GM21717 (cell line): Measurements from ENCODE around the gene ADCY10.
"Not testable (repeated sequence)": the region's sequence is repeated elsewhere in the genome, so short reads cannot be mapped to it uniquely, and the experiment has no call there.

Experiments used
- ATAC-seq: cut with Tn5 transposase; IDR thresholded peaks from one replicate; pipeline ENCODE4 v1.9.1; 2021; ENCODE audit warnings: mild to moderate bottlenecking, moderate library complexity; ENCODE audit not compliant: unreplicated experiment

Gene ADCY10

DNA sequence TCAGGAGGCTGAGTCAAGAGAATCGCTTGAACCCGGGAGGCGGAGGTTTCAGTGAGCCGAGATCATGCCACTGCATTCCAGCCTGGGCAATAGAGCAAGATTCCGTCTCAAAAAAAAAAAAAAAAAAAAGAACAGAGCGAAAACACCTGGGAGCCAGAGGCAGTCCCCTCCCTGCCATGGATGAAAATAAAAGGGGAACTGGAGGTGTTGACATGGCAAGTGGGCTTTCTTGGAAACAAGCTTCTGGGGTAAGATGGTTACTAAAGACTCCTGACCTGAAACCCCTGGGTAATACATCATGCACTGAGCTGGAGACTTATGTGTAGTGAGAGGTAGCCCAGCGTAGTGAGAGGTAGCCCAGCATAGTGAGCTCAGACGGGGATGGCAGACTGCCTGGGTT, 31.6 kb downstream of the ADCY10 start:
- ATAC-seq, result no peak

DNA sequence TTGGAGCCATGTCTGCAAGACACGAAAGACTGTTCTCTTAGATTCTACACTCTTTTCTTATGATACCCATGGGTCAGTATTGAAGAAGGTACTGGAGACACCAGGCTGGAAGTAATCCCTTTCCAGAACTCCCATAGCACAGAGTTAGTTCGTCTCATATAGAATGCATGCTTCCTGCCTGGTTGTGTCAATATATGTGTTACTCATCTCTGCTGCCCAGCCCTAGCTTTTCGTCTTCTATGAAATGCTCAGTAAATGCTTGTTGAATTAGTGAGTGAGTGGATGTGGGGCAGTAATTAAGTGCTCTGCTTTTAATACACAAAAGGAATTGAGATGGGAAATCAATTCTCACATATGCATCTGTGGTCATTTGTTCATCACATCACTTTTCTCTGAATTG, 32.1 kb downstream of the ADCY10 start:
- ATAC-seq, result no peak

DNA sequence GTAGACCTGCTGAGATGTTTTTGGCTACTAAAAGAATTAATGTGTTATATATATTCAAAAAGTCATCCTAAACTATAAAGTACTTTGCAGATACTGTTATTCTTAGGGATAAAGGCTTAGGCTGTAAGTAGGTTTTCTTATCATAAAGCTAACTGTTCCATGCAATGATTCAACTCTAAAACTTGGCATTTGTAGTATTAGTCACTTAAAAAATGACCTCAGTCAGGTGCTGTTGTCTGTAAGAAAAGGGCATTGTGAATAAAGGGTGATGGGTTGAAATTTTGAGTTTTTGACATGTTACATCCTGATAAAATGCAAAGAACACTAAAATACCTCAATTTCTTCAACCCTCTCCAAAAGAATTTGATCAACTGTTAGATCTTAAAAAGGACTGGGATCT, 32.9 kb downstream of the ADCY10 start:
- no peak for ATAC-seq

DNA sequence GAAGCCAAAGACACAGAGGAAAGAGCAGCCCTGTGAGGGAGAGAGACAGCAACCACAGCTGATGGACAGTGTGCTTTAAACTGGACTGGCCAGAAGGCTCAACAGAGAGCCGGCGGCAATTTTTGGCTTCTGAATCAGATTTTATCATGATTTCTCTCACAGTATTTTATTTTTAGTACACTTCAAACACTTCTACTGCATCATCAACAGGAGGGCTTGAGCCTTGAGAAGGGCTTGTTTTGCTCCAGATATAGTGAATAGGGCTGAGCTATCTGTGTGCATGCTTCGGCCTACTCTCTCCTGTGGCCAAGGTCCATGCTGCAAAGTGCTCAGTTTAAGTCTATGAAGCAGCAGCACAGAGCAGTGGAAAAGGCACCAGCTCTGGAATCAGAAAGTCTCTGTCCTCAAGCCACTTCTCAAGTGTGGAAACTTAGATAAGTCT, 33.3 kb downstream of the ADCY10 start:
- no peak for ATAC-seq

DNA sequence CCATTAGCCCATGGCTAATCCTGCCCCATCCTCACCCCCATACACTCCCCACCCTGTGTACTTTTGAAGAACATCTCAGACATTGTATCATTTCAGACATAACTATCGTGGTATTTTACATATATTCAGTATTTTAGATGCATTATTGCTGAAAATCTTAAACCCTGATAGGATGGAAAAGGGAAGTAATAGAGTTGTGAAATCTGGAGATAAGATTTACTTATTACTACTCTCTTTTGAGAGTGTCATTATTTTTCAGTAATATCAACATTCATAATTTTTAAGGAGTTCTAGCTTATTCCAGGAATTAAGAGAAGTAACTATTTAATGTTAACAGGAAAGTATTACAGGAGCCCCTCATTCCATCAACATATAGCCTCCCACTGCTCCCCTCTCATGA, 34.4 kb downstream of the ADCY10 start:
- ATAC-seq, result no peak

DNA sequence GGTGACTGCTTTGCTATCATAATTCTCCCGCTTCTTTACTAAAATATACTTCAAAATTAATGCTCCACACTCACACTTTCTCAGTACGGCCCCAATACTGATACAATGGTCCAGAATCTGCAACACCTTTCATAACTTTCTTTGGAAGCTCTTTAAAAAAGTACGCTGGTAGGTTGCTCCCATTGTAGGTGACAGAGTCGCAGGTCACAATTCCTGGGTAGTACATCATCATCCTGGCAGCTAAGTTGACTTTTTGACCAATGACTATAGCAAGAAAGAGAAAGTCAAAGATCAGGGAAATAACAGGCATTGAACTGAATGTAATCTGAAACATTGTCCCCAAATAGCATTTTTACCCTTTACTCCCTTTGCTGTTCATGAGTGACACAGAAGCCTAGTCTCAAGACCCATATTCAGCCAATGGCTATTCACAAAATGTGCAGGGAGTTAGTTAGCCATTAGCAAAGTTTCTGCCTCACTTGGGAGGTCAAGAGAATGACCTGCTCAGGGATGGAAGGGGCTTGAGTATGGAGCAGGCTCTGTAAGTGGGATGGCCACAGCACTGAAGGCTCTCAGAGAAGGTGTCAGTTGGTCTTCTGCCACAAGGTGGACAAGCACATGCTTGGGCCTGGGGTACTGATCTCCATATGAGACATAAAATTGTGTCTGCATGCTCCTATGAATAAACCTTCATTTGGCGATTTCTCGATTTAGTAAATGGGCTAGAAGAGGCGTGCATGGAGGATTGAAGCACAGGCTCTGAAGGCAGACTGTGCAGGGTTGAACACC, 35.4 kb downstream of the ADCY10 start:
- no peak for ATAC-seq

DNA sequence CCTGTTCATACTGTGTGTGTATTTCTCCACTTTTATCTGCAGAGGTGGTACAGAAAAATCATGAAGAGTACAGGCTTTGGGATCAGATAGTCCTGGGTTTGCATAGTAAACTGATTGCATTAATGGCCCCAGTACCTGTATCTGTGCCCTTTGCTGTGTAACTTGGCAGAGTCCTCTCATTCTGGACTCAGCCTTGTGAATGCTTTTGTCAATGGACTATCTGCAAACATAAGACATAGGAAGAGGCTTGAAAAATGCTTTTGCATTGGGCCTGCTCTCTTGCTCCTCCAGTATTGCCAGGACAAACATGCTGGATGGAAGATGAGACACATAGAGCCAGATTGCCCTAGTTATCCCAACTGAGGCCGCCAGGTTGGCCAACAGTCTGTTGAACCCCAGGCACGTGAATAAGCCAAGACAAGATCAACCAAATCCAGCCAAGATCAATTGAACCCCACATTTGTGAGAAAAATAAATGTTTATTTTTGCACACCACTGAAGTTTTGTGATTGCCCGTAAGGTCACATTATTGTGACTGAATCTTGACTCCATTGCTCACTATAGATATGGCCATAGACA, 37.2 kb downstream of the ADCY10 start:
- ATAC-seq, result no peak

DNA sequence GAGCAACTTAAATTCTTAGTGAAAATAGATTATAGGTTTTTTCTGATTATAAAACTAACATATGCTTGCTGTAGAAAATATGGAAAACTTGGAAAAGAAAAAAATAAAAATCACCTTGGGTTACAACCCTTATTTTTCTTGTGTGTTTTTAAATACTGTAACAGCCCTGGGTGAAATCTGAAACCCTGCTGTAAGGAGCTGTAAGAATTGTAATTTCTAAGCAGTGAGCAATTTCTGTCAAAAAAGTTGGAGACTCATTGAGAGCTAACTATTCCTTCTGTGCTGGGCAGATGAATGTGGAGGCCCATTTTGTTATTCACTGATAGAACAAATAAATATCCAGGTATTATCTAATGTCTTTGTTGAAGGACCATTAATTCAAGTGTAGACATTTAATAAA, 42.6 kb downstream of the ADCY10 start:
- no peak for ATAC-seq

DNA sequence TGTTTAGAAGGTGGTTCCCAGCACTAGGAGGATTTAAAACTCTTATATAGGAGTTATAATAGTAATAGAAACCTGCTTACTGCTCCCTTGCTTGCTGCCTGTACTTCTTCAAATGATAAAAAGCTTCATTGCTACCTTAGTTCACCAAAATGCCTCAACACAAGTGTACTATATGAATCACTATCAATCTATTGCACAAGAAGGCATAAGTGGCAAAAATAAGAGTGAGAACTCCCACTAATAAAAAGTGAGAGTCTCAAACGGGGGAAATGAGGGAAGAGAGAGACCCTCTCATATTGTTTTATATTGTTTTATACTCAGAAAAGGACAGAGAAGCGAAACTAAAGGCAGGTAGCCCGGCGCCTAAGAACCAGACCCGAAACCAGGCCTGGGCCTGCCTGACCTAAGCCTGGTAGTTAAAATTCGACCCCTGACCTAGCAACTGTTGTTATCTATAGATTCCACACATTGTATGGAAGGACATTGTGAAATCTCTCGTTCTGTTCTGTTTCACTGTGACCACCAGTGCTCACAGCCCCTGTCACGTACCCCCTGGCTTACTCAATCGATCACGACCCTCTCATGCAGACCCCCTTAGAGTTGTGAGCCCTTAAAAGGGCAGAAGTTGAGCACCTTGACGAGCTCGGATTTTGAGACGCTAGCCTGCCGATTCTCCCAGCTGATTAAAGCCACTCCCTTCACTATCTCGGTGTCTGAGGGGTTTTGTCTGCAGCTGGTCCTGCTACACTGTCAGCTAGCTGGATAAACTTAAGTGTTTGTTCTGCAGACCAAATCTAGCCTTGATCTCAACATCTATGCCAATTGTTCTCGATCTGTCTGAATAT, 44.6 kb downstream of the ADCY10 start:
- not testable (repeated sequence) for ATAC-seq

DNA sequence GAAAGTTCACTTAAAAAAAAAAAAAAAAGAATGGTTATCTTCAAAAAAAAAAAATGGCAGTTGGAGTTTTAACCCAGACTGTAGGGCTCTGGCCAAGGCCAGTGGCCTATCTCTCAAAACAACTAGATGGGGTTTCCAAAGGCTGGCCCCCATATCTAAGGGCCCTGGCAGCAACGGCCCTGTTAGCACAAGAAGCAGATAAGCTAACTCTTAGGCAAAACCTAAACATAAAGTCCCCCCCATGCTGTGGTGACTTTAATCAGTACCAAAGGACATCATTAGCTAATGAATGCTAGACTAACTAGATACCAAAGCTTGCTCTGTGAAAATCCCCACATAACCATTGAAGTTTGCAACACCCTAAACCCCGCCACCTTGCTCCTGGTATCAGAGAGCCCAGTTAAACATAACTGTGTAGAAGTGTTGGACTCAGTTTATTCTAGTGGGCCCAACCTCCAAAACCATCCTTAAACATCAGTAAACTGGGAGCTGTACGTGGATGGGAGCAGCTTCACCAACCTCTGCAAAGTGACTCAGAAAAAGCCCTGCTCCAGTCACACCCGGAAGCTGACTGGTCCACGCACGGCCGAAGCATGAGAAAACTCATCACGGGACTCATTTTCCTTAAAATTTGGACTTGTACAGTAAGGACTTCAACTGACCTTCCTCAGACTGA, 47.1 kb downstream of the ADCY10 start:
- not testable (repeated sequence) for ATAC-seq

DNA sequence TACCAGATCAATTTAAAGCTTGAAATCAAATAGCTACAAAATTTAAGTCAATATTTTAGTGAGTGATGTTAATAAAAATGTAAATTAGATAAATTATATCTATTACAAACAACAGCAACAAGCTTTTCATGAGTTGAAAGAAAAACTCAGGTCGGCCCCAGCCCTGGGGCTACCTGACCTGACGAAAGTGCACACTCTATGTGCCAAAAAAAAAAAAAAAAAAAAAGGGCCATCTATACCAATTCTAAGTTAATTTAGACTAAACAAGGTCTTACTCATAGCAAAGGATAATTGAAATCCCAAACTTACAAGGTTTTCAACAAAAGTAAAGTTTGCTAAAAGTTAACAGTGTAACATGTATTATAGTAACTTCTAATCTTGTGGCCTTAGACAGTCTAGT, 47.6 kb downstream of the ADCY10 start:
- not testable (repeated sequence) for ATAC-seq

DNA sequence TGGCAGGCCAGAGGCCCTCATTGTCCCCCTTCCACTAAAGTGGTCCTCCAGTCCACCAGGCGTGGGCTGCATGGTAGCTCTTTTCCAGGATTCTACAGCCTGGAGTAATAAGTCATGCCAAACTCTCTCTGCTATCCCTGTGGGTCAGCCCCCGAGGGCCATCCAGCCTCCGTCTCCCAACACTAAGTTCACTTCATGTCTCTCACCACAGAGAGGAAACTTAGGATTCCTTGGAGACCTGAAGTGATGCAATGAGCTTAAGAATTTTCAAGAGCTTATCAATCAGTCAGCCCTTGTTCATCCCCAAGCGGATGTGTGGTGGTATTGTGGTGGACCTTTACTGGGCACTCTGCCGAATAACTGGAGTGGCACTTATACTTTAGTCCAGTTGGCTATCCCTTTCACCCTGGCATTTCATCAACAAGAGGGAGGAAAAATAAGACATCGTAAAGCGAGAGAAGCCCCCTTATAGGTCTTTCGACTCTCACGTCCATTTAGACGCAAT, 48.1 kb downstream of the ADCY10 start:
- not testable (repeated sequence) for ATAC-seq

DNA sequence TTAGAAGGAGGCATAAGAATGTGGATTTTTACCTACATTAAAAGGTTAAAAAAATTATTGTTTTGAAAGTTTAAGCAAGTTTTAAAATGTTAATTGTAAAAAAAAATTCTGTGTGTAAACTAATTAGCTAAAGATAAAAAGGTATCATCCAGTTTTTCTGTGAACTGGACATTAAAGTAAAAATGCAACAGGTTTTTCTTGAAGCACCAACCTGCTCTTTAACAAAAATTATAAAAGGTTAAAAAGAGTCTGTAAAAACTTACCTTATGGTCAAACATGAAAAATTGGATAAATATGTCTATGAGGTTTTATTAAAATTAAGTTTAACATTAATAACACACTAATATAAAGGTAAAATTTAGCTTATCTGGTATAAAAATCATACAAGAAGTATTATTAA, 48.7 kb downstream of the ADCY10 start:
- ATAC-seq, result not testable (repeated sequence)

DNA sequence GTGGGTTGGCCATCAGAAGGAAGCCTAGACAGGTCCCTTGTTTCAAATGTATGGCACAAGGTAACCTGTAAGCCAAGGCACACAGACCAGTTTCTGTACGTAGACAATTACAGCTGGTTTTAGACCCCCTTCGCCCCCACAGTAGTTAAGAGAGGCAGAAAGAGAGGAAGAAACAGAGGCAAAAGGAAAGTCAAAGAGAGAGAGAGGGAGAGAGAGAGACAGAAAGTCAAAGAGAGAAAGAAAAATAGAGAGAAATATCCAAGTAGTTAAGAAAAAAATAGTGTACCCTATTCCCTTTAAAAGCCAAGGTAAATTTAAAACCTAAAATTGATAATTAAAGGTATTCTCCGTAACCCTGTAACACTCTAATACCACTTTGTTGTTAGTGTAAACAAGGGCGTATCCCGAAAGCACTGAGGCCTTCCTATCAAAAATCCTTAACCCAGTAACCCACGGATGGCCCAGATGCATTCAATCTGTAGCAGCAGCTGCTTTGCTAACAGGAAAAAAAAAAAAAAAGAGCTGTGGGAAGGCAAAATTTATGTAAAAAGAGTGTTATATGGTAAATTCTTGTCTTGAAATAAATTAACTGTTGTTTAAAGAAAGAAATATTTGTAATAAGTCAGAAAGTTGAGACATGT, 49.4 kb downstream of the ADCY10 start:
- no peak for ATAC-seq

DNA sequence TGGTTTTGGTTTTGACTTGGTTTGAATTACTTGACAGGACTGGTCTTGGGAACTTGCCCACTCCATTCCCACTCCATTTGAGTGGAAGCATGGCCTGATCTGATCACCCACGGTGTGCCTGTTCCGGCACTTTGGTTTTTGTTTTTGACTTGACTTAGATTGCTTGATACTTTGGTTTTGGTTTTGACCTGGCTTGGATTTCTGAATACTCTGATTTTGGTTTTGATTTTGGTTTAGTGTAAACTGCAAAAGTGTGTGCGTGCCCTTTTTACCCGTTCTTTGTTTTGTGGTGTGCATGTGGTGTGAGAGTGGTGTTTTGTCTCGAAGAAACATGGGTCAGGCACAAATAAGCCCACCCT, 50.0 kb downstream of the ADCY10 start:
- ATAC-seq, result no peak

DNA sequence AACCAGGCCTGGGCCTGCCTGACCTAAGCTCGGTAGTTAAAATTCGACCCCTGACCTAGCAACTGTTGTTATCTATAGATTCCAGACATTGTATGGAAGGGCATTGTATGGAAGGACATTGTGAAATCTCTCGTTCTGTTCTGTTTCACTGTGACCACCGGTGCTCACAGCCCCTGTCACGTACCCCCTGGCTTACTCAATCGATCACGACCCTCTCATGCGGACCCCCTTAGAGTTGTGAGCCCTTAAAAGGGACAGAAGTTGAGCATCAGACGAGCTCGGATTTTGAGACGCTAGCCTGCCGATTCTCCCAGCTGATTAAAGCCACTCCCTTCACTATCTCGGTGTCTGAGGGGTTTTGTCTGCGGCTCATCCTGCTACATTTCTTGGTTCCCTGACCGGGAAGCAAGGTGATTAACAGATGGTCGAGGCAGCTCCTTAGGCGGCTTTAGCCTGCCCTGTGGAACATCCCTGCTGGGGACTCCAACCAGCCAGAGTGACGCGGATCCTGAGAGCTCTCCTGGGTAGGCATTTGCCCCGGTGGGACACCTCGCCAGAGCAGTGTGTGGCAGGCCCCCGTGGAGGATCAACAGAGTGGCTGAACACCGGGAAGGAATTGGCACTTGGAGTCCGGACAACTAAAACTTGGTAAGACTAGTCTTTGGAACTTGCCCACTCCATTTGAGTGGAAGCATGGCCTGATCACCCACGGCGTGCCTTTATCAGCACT, 50.6 kb downstream of the ADCY10 start:
- not testable (repeated sequence) for ATAC-seq

DNA sequence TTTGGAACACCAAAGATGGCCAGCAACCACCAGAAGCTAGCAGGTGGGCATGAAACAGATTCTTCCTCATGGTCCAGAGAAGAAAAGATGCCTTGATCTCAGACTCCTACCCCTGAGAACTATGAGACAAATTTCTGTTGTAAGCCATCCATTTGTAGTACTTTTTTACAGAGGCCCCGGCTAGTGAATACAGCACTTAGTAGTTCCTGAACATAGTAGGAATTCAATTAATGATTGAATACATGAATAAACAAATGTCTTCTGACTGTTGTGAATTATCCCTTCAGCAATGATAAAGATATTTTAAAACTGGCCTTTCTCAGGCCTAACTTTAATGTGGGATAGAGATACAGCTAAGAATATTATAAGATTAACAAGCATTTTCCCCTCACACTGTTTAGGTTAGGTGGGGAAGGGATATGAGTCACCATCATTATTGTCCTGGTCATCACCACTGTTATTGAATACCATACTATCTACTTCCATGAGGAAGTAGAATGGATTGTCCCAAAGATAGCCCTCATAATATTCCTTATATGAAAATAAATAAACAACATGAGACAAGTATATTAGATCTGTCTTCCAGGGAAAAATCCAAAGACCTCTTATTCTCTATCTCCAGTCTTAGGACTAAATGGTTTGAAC, 51.4 kb downstream of the ADCY10 start:
- no peak for ATAC-seq

DNA sequence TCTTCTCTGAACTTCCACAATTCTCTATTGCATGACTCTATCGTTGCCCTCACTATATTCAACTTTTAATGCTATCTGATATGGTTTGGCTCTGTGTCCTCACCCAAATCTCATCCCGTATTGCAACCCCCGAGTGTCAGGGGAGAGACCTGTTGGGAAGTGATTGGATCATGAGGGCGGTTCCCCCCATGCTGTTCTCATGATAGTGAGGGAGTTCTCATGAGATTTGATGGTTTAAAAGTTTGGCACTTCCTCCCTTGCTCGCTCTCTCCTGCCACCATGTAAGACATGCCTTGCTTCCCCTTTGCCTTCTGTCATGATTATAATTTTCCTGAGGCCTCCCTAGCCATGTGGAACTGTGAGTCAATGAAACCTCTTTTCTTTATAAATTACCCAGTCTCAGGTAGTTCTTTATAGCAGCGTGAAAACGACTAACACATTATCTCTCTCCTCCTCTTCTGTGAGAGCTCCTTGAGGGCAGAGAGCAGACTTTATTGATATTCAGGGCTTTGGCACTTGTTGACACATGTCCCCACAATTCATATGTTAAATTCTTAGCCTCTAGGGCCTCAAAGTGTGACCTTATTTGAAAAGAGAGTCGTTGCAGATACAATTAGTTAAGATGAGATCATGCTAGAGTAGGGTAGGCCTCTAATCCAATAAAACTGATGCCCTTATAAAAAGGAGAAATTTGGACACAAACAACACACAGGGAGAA, 52.1 kb downstream of the ADCY10 start:
- no peak for ATAC-seq
